Esophagus squamous epithelium (tissue), 5 donors: Measurements from ENCODE around the gene SCG3. TPM values are rescaled to one million over a fixed set of nuclear protein-coding genes. Genes with fewer than 3 reads are reported as not detected.
"Not testable (repeated sequence)": the region's sequence is repeated elsewhere in the genome, so short reads cannot be mapped to it uniquely, and the experiment has no call there.

Experiments
- DNase-seq: peaks from one replicate; lab custom pipeline; 2025; lab: John Stamatoyannopoulos, UW
- H3K27ac ChIP-seq, 4 donors: fragments of 200-600 bp; sonication (generic); one replicate each; pipeline ENCODE4 v1.5.1; 2016 to 2019; ENCODE audit warnings: mild to moderate bottlenecking in 1 of 4
- H3K27me3 ChIP-seq, 4 donors: fragments of 200-600 bp; sonication (generic); 1 replicate in 3 of 4; 2 replicates in 1 of 4; pipeline versions ENCODE4 v1.5.1 to v1.6.0; 2017 to 2021; ENCODE audit warnings: antibody characterized with exemption in 1 of 4
- H3K36me3 ChIP-seq, 3 donors: fragments of 200-600 bp; sonication (generic); one replicate each; pipeline ENCODE4 v1.5.1; 2016 to 2019
- H3K4me1 ChIP-seq, 3 donors: fragments of 200-600 bp; sonication (generic); one replicate each; pipeline ENCODE4 v1.5.1; 2017 to 2019
- H3K4me3 ChIP-seq, 4 donors: fragments of 200-600 bp; sonication (generic); 1 replicate in 3 of 4; 2 replicates in 1 of 4; pipeline ENCODE4 v1.5.1; 2016 to 2019; ENCODE audit warnings: mild to moderate bottlenecking in 2 of 4, moderate library complexity in 1 of 4
- H3K9me3 ChIP-seq, 3 donors: fragments of 200-600 bp; sonication (generic); one replicate each; pipeline ENCODE4 v1.5.1; 2016 to 2019
- POLR2A ChIP-seq, 4 donors: fragments of 450-650 bp; IDR thresholded peaks; one replicate each; pipeline ENCODE4 v1.6.1; 2017; ENCODE audit warnings: antibody characterized with exemption in 4 of 4, mild to moderate bottlenecking in 4 of 4, moderate library complexity in 3 of 4
- WGBS, 2 donors: methylation state at CpG; one replicate each; pipeline ENCODE4 v1.1.5; 2018; 5-methylcytosine and 5-hydroxymethylcytosine counted together
- intact Hi-C: fragments of 100-400 bp; cut with DNase I; formaldehyde crosslinking; loops from one replicate; pipeline ENCODE4 v1.15.0; 2022
- total RNA-seq, 4 donors: library from RNA; depleted of rRNA; stranded (reverse); fragments of >200 nt; gene quantifications; one replicate each; pipeline ENCODE4 v1.1.0, GENCODE V29; 2016
- TF ChIP-seq, protein P1 (sequence below), 6 experiments: fragments of 450-650 bp in 4 of 6; fragments of 200-600 bp in 2 of 6; sonication (generic) in 2 of 6; IDR thresholded peaks; one replicate each; pipeline ENCODE4 v1.5.1; 2016 to 2019; ENCODE audit warnings: antibody characterized with exemption in 6 of 6, mild to moderate bottlenecking in 4 of 6, moderate library complexity in 4 of 6
- donor health status: DM: yes; HTN: yes; CAD: no.

The SCG3 gene
- total RNA-seq = under 1 TPM in 1 of 4 donors, not detected in 3; 0.38 TPM

DNA sequence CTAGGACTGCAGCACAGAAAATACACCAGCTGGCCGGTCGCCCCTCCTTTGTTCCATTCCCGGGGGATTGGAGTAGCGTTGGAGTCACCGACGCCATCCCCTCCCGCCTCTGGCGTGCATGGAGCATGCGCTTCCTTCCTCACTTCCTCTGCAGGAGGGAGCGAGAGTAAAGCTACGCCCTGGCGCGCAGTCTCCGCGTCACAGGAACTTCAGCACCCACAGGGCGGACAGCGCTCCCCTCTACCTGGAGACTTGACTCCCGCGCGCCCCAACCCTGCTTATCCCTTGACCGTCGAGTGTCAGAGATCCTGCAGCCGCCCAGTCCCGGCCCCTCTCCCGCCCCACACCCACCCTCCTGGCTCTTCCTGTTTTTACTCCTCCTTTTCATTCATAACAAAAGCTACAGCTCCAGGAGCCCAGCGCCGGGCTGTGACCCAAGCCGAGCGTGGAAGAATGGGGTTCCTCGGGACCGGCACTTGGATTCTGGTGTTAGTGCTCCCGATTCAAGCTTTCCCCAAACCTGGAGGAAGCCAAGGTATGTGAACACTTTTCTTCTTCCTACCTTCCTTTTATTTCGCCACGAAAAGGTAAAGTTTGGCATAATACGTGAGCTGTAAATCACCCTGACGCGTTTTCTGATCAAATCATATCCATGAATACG is at the start of gene SCG3:
SCG3 (plus strand) TSS at position 201 of the 661 bp plus-strand sequence; CDS start at position 454, 253 bp downstream.
- Histone ChIP-seq H3K4me1 (peaks cover 0 to 8% (median 0%) of the 10 kb centered on the region in 3 donors), H3K4me3 (no peak within 1 kb of the TSS), H3K27ac (no peak within 1 kb of the TSS), H3K27me3 (peaks cover 0 to 49% (median 0%) of the 10 kb centered on the region in 4 donors), H3K9me3 (no peaks in the 10 kb centered on the region), H3K36me3 (no peaks in the 10 kb centered on the region)
- intact Hi-C loops = no loop called here
- 12 to 19% methylated on average over 14 to 22 of the region's 38 CpGs for WGBS, 2 donors
- peak; percentile 5 for DNase-seq
- TF ChIP-seq POLR2A (IDR thresholded peaks at IDR 0.05) = no peak
- TF ChIP-seq, protein P1, sequence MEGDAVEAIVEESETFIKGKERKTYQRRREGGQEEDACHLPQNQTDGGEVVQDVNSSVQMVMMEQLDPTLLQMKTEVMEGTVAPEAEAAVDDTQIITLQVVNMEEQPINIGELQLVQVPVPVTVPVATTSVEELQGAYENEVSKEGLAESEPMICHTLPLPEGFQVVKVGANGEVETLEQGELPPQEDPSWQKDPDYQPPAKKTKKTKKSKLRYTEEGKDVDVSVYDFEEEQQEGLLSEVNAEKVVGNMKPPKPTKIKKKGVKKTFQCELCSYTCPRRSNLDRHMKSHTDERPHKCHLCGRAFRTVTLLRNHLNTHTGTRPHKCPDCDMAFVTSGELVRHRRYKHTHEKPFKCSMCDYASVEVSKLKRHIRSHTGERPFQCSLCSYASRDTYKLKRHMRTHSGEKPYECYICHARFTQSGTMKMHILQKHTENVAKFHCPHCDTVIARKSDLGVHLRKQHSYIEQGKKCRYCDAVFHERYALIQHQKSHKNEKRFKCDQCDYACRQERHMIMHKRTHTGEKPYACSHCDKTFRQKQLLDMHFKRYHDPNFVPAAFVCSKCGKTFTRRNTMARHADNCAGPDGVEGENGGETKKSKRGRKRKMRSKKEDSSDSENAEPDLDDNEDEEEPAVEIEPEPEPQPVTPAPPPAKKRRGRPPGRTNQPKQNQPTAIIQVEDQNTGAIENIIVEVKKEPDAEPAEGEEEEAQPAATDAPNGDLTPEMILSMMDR (IDR thresholded peaks at IDR 0.05) = no peak

DNA sequence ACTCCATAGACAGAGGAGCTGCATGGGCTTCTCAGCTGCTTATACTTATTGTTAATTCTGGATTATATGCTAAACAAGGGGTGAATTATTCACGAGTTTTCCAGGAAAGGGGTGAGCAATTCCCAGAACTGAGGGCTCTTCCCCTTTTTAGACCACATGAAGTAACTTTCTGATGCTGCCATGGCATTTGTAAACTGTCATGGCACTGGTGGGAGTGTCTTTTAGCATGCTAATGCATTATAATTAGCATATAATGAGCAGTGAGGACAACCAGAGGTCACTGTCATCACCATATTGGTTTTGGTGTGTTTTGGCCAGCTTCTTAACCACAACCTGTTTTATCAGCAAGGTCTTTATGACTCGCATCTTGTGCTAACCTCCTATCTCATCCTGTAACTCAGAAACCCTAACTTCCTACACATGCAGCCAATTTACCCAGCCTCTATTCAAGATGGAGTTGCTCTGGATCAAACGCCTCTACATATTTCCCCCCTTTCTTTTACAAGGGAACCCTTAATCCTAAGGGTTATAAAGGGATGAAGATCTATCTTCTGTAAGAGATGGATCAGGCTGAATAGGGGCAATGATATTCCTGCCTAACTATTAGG is 46.6 kb upstream of the SCG3 start:
- Histone ChIP-seq H3K36me3 (no peaks in the 10 kb centered on the region), H3K4me1 (no peaks in the 10 kb centered on the region), H3K27ac (no peak overlapping the region), H3K9me3 (no peaks in the 10 kb centered on the region), H3K27me3 (no peaks in the 10 kb centered on the region), H3K4me3 (no peak overlapping the region)
- intact Hi-C loops = no loop called here
- no peak for DNase-seq
- WGBS, 2 donors = 54 to 65% methylated on average over 3 of the region's 3 CpGs
- TF ChIP-seq, protein P1 (IDR thresholded peaks at IDR 0.05) = no peak
- no peak for TF ChIP-seq POLR2A (IDR thresholded peaks at IDR 0.05)

DNA sequence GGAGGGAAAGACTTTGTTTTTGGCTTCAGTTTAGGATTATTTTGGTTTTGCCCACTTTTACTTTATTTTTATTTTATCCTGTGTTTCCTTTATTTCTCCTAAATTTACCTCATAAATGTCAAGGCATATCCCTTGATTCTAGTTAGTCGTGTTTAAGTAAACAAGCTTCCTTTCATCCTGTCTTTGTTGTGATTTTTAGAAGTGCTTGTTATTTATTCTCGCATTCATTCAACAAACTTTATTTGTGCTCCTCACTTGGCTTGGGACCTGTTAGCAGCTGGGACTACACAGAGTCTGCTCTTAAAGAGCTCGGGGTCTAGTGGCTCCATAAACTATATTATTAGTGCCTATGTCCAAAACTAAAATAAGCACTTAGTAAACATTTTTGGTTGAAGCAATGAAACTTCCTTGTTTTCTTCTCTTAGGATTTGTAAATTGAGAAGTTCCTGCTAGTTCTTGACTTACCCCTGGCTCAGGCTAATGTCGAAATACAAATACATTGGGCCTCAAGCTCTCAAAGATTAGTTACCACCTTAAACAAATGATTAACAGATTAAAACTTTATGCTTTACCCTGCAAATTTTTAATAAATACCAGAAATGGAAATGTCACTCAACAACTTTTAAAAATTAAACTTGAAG is 39.7 kb upstream of the SCG3 start:
- TF ChIP-seq, protein P1 (IDR thresholded peaks at IDR 0.05) = no peak
- TF ChIP-seq POLR2A (IDR thresholded peaks at IDR 0.05) = no peak
- Histone ChIP-seq H3K4me3 (no peak overlapping the region), H3K9me3 (no peaks in the 10 kb centered on the region), H3K4me1 (no peaks in the 10 kb centered on the region), H3K27ac (no peak overlapping the region), H3K36me3 (no peaks in the 10 kb centered on the region), H3K27me3 (no peaks in the 10 kb centered on the region)
- intact Hi-C loops = no loop called here
- WGBS, 2 donors = 51 to 56% methylated on average over 4 of the region's 4 CpGs
- DNase-seq = no peak

DNA sequence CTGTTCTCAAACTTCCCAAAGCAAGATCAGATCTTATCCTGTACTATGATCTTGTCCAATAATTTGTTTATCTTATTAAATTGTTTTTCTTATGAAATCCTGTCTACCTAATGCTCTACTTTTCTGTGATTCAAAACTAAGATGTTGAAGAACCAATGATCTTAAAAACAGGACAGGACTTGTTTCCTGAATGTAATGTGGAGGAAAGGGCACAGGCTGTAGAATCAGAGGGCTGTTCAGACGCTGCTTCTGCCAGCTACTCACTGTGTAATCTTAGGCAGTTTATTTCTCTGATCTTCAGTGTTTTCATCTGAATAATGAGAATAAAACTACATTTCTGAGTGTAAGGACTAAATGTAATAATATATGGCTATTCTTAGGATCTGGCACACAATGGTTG is 38.6 kb upstream of the SCG3 start:
- WGBS, 2 donors = 19 to 24% methylated on average over 1 of the region's 1 CpG
- H3K9me3 ChIP-seq = no peaks in the 10 kb centered on the region
- no peaks in the 10 kb centered on the region for H3K4me1 ChIP-seq
- TF ChIP-seq POLR2A (IDR thresholded peaks at IDR 0.05) = no peak
- TF ChIP-seq, protein P1 (IDR thresholded peaks at IDR 0.05) = no peak
- intact Hi-C loops = no loop called here
- H3K27me3 ChIP-seq = no peaks in the 10 kb centered on the region
- H3K27ac ChIP-seq = no peak overlapping the region
- H3K36me3 ChIP-seq = no peaks in the 10 kb centered on the region
- no peak for DNase-seq
- H3K4me3 ChIP-seq = no peak overlapping the region

DNA sequence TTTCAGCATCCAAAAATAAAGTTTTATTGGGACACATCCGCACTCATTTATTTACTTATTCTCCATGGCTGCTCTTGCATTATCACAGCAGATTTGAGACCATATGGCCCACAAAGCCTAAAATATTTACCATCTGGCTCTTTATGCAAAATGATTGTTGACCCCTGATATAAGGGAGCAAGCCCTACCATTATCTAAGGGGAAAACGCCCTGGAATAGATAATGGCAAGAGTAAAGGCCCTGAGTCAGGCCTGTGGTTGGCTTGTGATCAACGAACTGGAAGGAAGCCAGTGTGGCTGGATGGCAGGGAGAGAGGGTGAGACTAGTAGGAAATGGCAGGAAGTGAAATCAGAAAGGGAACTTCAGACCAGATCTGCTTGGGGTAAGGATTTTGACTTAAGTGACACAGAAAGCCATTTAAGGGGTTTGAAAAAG is 34.2 kb upstream of the SCG3 start:
- Histone ChIP-seq H3K36me3 (no peaks in the 10 kb centered on the region), H3K9me3 (no peaks in the 10 kb centered on the region), H3K27me3 (no peaks in the 10 kb centered on the region), H3K27ac (no peak overlapping the region), H3K4me1 (no peaks in the 10 kb centered on the region), H3K4me3 (no peak overlapping the region)
- 50 to 54% methylated on average over 3 of the region's 3 CpGs for WGBS, 2 donors
- intact Hi-C loops = no loop called here
- DNase-seq = no peak
- no peak for TF ChIP-seq POLR2A (IDR thresholded peaks at IDR 0.05)
- TF ChIP-seq, protein P1 (IDR thresholded peaks at IDR 0.05) = no peak

DNA sequence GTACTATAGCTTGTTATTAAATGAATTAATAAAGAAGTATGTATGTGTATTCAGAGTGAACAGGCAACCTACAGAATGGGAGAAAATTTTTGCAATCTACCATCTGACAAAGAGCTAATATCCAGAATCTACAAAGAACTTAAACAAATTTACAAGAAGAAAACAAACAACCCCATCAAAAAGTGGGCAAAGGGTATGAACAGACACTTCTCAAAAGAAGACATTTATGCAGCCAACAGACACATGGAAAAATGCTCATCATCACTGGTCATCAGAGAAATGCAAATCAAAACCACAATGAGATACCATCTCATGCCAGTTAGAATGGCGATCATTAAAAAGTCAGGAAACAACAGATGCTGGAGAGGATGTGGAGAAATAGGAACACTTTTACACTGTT is 33.2 kb upstream of the SCG3 start:
- WGBS, 2 donors = 62 to 64% methylated on average over 1 of the region's 1 CpG
- H3K9me3 ChIP-seq, H3K36me3 ChIP-seq, DNase-seq, H3K4me1 ChIP-seq, H3K27ac ChIP-seq, H3K27me3 ChIP-seq, H3K4me3 ChIP-seq, intact Hi-C loops: not testable (repeated sequence)

DNA sequence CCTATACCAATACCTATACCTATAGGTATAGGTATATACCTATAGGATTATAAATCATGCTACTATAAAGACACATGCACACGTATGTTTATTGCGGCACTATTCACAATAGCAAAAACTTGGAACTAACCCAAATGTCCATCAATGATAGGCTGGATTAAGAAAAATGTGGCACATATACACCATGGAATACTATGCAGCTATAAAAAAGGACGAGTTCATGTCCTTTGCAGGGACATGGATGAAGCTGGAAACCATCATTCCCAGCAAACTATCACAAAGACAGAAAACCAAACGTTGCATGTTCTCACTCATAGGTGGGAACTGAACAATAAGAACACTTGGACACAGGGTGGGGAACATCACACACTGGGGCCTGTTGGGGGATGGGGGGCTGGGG is 32.7 kb upstream of the SCG3 start:
- H3K4me3 ChIP-seq, H3K4me1 ChIP-seq, intact Hi-C loops, DNase-seq, H3K9me3 ChIP-seq, H3K27me3 ChIP-seq, H3K27ac ChIP-seq, H3K36me3 ChIP-seq: not testable (repeated sequence)
- WGBS, 2 donors = 68 to 80% methylated on average over 4 of the region's 4 CpGs
